Measurements from ENCODE around the gene PPM1L.

PPM1L gene

DNA sequence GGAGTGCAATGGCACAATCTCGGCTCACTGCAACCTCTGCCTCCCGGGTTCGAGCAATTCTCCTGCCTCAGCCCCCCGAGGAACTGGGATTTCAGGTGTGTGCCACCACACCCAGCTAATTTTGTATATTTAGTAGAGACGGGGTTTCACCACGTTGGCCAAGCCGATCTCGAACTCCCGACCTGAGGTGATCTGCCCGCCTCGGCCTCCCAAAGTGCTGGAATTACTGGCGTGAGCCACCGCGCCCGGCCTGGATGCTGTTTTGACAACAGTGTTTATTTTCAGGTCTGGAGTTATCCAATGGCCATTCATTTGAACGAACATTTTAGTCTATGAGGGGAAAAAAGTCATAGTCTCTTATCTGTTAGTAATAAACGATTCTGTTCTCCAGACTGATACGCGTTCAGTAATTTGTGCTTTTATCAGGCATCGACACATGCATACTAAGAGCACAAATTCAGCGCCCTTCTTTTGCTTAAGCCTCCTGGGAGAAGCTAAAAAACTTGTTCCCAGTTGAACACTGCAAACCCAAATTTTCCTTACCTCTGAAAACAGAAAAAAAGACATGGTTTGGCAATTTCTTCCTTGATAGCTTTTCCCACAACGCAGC lies 347.9 kb downstream of the PPM1L start:
- peak; percentile 11 for DNase-seq

DNA sequence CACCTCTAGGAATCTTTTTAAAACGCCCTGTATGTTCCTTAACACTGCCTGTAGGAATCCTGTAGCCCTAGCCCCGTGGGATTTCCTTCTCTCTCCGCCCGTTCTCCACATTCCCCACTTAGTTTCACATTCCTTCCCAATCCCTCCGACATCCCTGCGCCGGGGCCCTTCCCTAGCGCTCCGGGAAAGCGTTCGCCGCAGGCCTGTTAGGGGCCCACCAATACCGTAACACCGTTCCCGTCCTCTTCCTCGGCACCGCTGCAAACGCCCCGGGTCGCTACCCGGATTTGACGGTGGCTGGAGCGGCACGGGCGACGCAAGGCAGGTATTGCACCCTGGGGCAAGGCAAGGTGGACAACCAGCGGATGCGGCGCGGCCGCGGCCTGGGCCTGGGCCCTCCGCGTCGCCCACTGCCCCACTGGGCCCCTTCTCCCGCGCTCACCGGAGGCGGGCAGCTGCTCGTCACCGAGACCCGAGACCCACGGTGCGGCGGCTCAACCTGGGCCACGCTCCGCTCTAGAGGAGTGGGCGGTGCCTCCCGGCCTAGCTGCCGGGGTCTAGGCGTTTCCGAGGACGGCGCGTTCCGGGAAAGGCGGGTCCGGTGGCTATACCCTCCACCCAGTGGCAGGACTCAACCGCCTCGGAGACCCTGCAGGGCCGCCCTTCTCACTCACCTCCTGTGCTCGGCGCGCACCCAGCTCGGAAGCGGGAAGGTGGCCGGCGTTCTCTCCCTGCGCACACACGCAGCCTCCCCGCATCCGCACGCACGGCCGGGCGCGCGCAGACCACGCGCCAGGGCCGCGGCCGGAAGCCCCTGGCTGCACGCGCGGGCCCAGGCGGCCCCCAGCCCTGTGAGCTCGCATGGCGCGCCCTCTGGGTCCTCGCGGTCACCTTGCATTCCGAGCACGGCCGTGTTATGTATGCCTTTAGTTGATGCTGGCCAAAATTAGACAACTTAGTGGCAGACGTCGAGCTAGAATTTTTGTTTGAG lies 348.8 kb downstream of the PPM1L start, which contains the start of gene B3GALNT1:
TSS of gene B3GALNT1 (minus strand) at position 789 of the 991 bp plus-strand sequence. CDS start 18,595 bp downstream, outside the sequence.
- DNase-seq, result peak; percentile 95

GRCh38 chr3:161107311-161107710 lies 351.3 kb downstream of the PPM1L start:
- DNase-seq, result no peak

- DNase-seq, result no peak
These were observed 352.8 kb downstream of the PPM1L start for GRCh38 chr3:161108840-161109239.

- no peak for DNase-seq
These were observed 361.6 kb downstream of the PPM1L start for GRCh38 chr3:161117646-161118045.

- no peak for DNase-seq
These were observed 370.5 kb downstream of the PPM1L start for GRCh38 chr3:161126495-161126894.
